ENCODE results near the gene CBL. TPM values are rescaled to one million over a fixed set of nuclear protein-coding genes. Genes with fewer than 3 reads are reported as not detected.

CBL gene
- total RNA-seq, 6 experiments from 2014 or later = 24.2 to 31.2 (median 26.1) TPM

- no peak for TF ChIP-seq CTCF (IDR thresholded peaks at IDR 0.05)
- DNase-seq = no peak
- Mint-ChIP-seq H3K27ac (no peak overlapping the region), H3K4me1 (ENCODE audit: low read depth) (no peaks in the 10 kb centered on the region), H3K9me3 (peaks cover 5% of the 10 kb centered on the region; the same call in 1 of the 2 replicates), H3K36me3 (ENCODE audit: low read depth) (peaks cover 36% of the 10 kb centered on the region), H3K4me3 (no peak overlapping the region), H3K27me3 (ENCODE audit: insufficient read depth) (no peaks in the 10 kb centered on the region)
Measured at GRCh38 chr11:119290894-119291497, 84.9 kb downstream of the CBL start.

- peaks cover 5% of the 10 kb centered on the region; the same call in 1 of the 2 replicates for H3K9me3 Mint-ChIP-seq
- H3K27ac Mint-ChIP-seq = no peak overlapping the region
- peaks cover 2% of the 10 kb centered on the region; the same call in 1 of the 2 replicates for H3K4me1 Mint-ChIP-seq (ENCODE audit: low read depth)
- H3K27me3 Mint-ChIP-seq (ENCODE audit: insufficient read depth) = no peaks in the 10 kb centered on the region
- no peak for TF ChIP-seq CTCF (IDR thresholded peaks at IDR 0.05)
- no peak for DNase-seq
- H3K4me3 Mint-ChIP-seq = no peak overlapping the region
- H3K36me3 Mint-ChIP-seq (ENCODE audit: low read depth) = peaks cover 43% of the 10 kb centered on the region
Measured at GRCh38 chr11:119293461-119293860, 87.3 kb downstream of the CBL start.

GRCh38 chr11:119295178-119295577, 89.0 kb downstream of the CBL start:
- Mint-ChIP-seq H3K36me3 (ENCODE audit: low read depth) (peaks cover 37% of the 10 kb centered on the region), H3K27ac (no peak overlapping the region), H3K4me3 (no peak overlapping the region), H3K27me3 (ENCODE audit: insufficient read depth) (no peaks in the 10 kb centered on the region), H3K9me3 (peaks cover 5% of the 10 kb centered on the region; the same call in 1 of the 2 replicates), H3K4me1 (ENCODE audit: low read depth) (peaks cover 5% of the 10 kb centered on the region; the same call in 1 of the 2 replicates)
- peak; percentile 30; the same call in 1 of the 2 replicates for TF ChIP-seq CTCF (IDR thresholded peaks at IDR 0.05)
- no peak for DNase-seq

GRCh38 chr11:119297938-119298337, 91.8 kb downstream of the CBL start:
- H3K9me3 Mint-ChIP-seq = no peaks in the 10 kb centered on the region
- H3K27me3 Mint-ChIP-seq (ENCODE audit: insufficient read depth) = no peaks in the 10 kb centered on the region
- peaks cover 38% of the 10 kb centered on the region for H3K36me3 Mint-ChIP-seq (ENCODE audit: low read depth)
- peaks cover 5% of the 10 kb centered on the region; the same call in 1 of the 2 replicates for H3K4me1 Mint-ChIP-seq (ENCODE audit: low read depth)
- H3K27ac Mint-ChIP-seq = no peak overlapping the region
- no peak for DNase-seq
- no peak for TF ChIP-seq CTCF (IDR thresholded peaks at IDR 0.05)
- no peak overlapping the region for H3K4me3 Mint-ChIP-seq

- Mint-ChIP-seq H3K27me3 (ENCODE audit: insufficient read depth) (no peaks in the 10 kb centered on the region), H3K4me3 (no peak overlapping the region), H3K36me3 (ENCODE audit: low read depth) (peaks cover 46% of the 10 kb centered on the region), H3K9me3 (no peaks in the 10 kb centered on the region), H3K27ac (no peak overlapping the region; the same call in 1 of the 2 replicates), H3K4me1 (ENCODE audit: low read depth) (peaks cover 5% of the 10 kb centered on the region; the same call in 1 of the 2 replicates)
- no peak for DNase-seq
- no peak for TF ChIP-seq CTCF (IDR thresholded peaks at IDR 0.05)
Measured at GRCh38 chr11:119298726-119299125, 92.6 kb downstream of the CBL start.

All from HFFc6 (cell line).